Stomach (tissue), 9 donors: Measurements from ENCODE around the gene RPE. TPM values are rescaled to one million over a fixed set of nuclear protein-coding genes. Genes with fewer than 3 reads are reported as not detected.

Experiments used
- DNase-seq, 2 donors: peaks; one replicate each; pipeline versions ENCODE4 v3.0.0 to v3.0.0-alpha.2; 2013 to 2019
- H3K27ac ChIP-seq, 5 donors: fragments of 200-600 bp in 4 of 5; sonication (generic) in 4 of 5; one replicate each; pipeline ENCODE4 v1.5.1; 2013 to 2019; ENCODE audit warnings: mild to moderate bottlenecking in 1 of 5, moderate library complexity in 1 of 5
- H3K27me3 ChIP-seq, 3 donors: fragments of 200-600 bp; sonication (generic); one replicate each; pipeline ENCODE4 v1.5.1; 2017 to 2019; ENCODE audit warnings: mixed run types in 1 of 3
- H3K36me3 ChIP-seq, 4 donors: fragments of 200-600 bp; sonication (generic); 1 replicate in 3 of 4; 2 replicates in 1 of 4; pipeline ENCODE4 v1.5.1; 2016 to 2019
- H3K4me1 ChIP-seq, 4 donors: fragments of 200-600 bp; sonication (generic); one replicate each; pipeline ENCODE4 v1.5.1; 2016 to 2019
- H3K4me3 ChIP-seq, 4 donors: fragments of 200-600 bp; sonication (generic) in 3 of 4; one replicate each; pipeline ENCODE4 v1.5.1; 2016 to 2019; ENCODE audit warnings: mild to moderate bottlenecking in 1 of 4
- H3K9me3 ChIP-seq, 4 donors: fragments of 200-600 bp; sonication (generic); one replicate each; pipeline ENCODE4 v1.5.1; 2016 to 2019
- EP300 ChIP-seq: sonication (generic); formaldehyde crosslinking; IDR thresholded peaks from one replicate; pipeline ENCODE4 v1.6.1; 2017; ENCODE audit warnings: antibody characterized with exemption
- POLR2A ChIP-seq, 4 donors: fragments of 450-650 bp; IDR thresholded peaks; one replicate each; pipeline ENCODE4 v1.6.1; 2016; ENCODE audit warnings: antibody characterized with exemption in 4 of 4, control low read depth in 2 of 4, mild to moderate bottlenecking in 1 of 4, moderate library complexity in 1 of 4
- POLR2AphosphoS5 ChIP-seq, 3 donors: sonication (generic); formaldehyde crosslinking; IDR thresholded peaks; one replicate each; pipeline ENCODE4 v1.6.1; 2016; ENCODE audit warnings: antibody characterized with exemption in 3 of 3
- WGBS, 5 donors: extraction: QIAGEN DNeasy Blood & Tissue Kit in 3 of 5; methylation state at CpG; one replicate each; pipeline versions ENCODE4 v1.1.5 to v1.1.7; 2013 to 2018; 5-methylcytosine and 5-hydroxymethylcytosine counted together
- intact Hi-C: fragments of 100-400 bp; cut with DNase I; formaldehyde crosslinking; loops from one replicate; pipeline ENCODE4 v1.15.1; 2023; ENCODE audit warnings: low total_unique reads
- polyA plus RNA-seq, 3 donors: library from polyadenylated mRNA; stranded (reverse); fragments of 200-250 nt; gene quantifications; one replicate each; pipeline ENCODE4 v1.2.3, GENCODE V29; 2013
- total RNA-seq, 5 donors: library from RNA; depleted of rRNA; stranded (reverse); fragments of >200 nt; gene quantifications; one replicate each; pipeline versions ENCODE4 v1.1.0 to v1.2.3, GENCODE V29; 2014 to 2016
- TF ChIP-seq, protein P1 (sequence below), 7 experiments: fragments of 450-650 bp in 4 of 7; fragments of 200-600 bp in 3 of 7; sonication (generic) in 3 of 7; IDR thresholded peaks; one replicate each; pipeline ENCODE4 v1.5.1; 2016 to 2019; ENCODE audit warnings: antibody characterized with exemption in 7 of 7, control low read depth in 2 of 7, mild to moderate bottlenecking in 1 of 7
- donor health status: healthy with polysubstance abuse.
- donor health status: Bipolar disorder and iron deficiency.
- donor health status: healthy.

RPE gene
- total and polyA plus RNA-seq, 8 donors, result 1.2 to 91.2 (median 20.5) TPM

DNA sequence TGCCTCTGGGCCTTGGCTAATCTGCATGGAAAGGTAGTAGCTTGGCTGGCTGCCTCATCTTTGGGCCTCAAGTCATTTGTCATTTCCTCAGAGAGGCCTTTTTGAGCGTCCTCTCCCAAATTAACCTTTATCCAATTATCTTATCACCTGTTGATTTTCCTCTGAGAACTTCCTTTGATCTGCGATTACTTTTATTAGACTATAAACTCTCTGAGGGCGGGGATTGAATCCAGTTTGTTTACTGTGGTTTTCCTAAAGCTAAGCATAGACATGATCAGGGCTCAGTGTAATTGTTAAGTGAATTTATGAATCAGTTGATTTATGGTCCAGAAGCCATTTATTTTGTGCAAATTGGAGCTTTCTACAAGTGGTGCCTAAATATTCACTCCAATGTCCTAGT lies 7.5 kb downstream of the RPE start:
- no peaks in the 10 kb centered on the region for H3K9me3 ChIP-seq
- no peak overlapping the region for H3K27ac ChIP-seq
- no peak overlapping the region for H3K4me3 ChIP-seq
- no peak for TF ChIP-seq POLR2A (IDR thresholded peaks at IDR 0.05)
- no peak for TF ChIP-seq POLR2AphosphoS5 (IDR thresholded peaks at IDR 0.05)
- no peak for TF ChIP-seq EP300
- TF ChIP-seq, protein P1, sequence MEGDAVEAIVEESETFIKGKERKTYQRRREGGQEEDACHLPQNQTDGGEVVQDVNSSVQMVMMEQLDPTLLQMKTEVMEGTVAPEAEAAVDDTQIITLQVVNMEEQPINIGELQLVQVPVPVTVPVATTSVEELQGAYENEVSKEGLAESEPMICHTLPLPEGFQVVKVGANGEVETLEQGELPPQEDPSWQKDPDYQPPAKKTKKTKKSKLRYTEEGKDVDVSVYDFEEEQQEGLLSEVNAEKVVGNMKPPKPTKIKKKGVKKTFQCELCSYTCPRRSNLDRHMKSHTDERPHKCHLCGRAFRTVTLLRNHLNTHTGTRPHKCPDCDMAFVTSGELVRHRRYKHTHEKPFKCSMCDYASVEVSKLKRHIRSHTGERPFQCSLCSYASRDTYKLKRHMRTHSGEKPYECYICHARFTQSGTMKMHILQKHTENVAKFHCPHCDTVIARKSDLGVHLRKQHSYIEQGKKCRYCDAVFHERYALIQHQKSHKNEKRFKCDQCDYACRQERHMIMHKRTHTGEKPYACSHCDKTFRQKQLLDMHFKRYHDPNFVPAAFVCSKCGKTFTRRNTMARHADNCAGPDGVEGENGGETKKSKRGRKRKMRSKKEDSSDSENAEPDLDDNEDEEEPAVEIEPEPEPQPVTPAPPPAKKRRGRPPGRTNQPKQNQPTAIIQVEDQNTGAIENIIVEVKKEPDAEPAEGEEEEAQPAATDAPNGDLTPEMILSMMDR (IDR thresholded peaks at IDR 0.05), result no peak
- no peaks in the 10 kb centered on the region for H3K27me3 ChIP-seq
- 33 to 65% (median 46%) methylated on average over 3 of the region's 3 CpGs for WGBS, 5 donors
- intact Hi-C loops, result no loop called here
- peaks cover 0 to 61% (median 56%) of the 10 kb centered on the region in 4 donors for H3K36me3 ChIP-seq
- peaks cover 6 to 49% (median 26%) of the 10 kb centered on the region in 4 donors for H3K4me1 ChIP-seq
- DNase-seq, result no peak

DNA sequence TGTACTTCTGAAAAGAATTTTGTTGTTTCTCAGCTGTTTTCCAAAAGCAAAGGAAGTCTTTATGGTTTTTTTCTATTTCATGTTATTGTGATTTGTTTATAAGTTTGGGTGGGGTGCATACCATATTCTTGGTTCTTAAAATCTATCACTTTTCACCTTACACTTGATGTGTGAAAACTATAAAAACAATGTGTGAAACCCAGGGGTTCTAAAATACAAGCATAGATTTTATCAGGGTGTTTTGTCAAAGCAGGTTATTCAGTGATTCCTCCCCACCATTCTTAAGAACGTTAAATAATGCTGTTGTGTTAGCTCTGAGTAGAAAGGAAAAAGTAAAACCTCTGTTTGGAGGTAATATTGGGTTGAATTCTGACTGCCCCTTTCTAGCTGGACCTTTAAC lies 17.7 kb downstream of the RPE start:
- intact Hi-C loops, result no loop called here
- Histone ChIP-seq H3K27ac (no peak overlapping the region), H3K27me3 (no peaks in the 10 kb centered on the region), H3K36me3 (peaks cover 36 to 99% (median 96%) of the 10 kb centered on the region in 4 donors), H3K9me3 (no peaks in the 10 kb centered on the region), H3K4me3 (no peak overlapping the region), H3K4me1 (no peaks in the 10 kb centered on the region)
- TF ChIP-seq POLR2A (IDR thresholded peaks at IDR 0.05) (no peak), POLR2AphosphoS5 (IDR thresholded peaks at IDR 0.05) (no peak), EP300 (no peak)
- TF ChIP-seq, protein P1 (IDR thresholded peaks at IDR 0.05), result no peak
- WGBS, 5 donors, result 57 to 73% (median 67%) methylated on average over 1 of the region's 1 CpG
- no peak for DNase-seq

DNA sequence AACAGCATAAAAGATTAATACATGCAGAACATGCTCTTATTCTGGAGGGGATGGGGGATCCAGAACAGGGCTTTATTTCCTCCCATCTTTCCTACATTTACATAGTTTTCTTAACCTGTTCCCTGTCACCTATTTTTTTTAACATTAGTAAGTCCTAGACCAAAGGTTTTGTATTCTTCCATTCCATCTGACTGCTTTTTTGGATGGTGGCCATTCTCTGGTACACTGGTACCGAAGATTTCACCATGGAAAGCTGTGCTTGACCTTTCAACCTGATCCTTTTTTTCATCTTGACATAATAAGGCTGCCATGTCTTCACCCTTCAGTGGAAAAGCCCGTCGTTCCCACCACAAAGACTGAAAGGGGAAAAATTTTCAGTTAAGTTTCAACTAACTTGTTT lies 20.4 kb downstream of the RPE start:
- Histone ChIP-seq H3K27me3 (no peaks in the 10 kb centered on the region), H3K36me3 (peaks cover 24 to 100% (median 94%) of the 10 kb centered on the region in 4 donors), H3K4me1 (no peaks in the 10 kb centered on the region), H3K27ac (no peak overlapping the region), H3K9me3 (no peaks in the 10 kb centered on the region), H3K4me3 (no peak overlapping the region)
- intact Hi-C loops, result no loop called here
- 80 to 91% (median 89%) methylated on average over 3 of the region's 3 CpGs for WGBS, 5 donors
- DNase-seq, result no peak
- TF ChIP-seq, protein P1 (IDR thresholded peaks at IDR 0.05), result no peak
- TF ChIP-seq POLR2AphosphoS5 (IDR thresholded peaks at IDR 0.05) (no peak), POLR2A (IDR thresholded peaks at IDR 0.05) (no peak), EP300 (no peak)

- no peaks in the 10 kb centered on the region for H3K27me3 ChIP-seq
- no peak overlapping the region for H3K27ac ChIP-seq
- intact Hi-C loops, result no loop called here
- H3K36me3 ChIP-seq, result peaks cover 10 to 72% (median 63%) of the 10 kb centered on the region in 4 donors
- DNase-seq, result no peak
- TF ChIP-seq EP300 (no peak), POLR2A (IDR thresholded peaks at IDR 0.05) (no peak), POLR2AphosphoS5 (IDR thresholded peaks at IDR 0.05) (no peak)
- TF ChIP-seq, protein P1 (IDR thresholded peaks at IDR 0.05), result no peak
- no peaks in the 10 kb centered on the region for H3K9me3 ChIP-seq
- H3K4me3 ChIP-seq, result no peak overlapping the region
- WGBS, 5 donors, result 90 to 95% (median 92%) methylated on average over 2 of the region's 2 CpGs
- H3K4me1 ChIP-seq, result no peaks in the 10 kb centered on the region
These were observed 25.2 kb downstream of the RPE start for GRCh38 chr2:210027608-210028007.
